GM12874 (cell line): ENCODE measurements around the gene CUL5.

ENCODE experiments used
- CTCF ChIP-seq: IDR thresholded peaks from 2 replicates; pipeline ENCODE4 v1.5.1; 2011; ENCODE audit warnings: low read depth, mild to moderate bottlenecking, control low read depth, low read length, moderate library complexity; ENCODE audit not compliant: insufficient read depth

The CUL5 gene

GRCh38 chr11:108007819-108008218, 879 bp upstream of the CUL5 start:
- no peak for TF ChIP-seq CTCF

GRCh38 chr11:108009497-108010370, 1.0 kb downstream of the CUL5 start:
- TF ChIP-seq CTCF = no peak

DNA sequence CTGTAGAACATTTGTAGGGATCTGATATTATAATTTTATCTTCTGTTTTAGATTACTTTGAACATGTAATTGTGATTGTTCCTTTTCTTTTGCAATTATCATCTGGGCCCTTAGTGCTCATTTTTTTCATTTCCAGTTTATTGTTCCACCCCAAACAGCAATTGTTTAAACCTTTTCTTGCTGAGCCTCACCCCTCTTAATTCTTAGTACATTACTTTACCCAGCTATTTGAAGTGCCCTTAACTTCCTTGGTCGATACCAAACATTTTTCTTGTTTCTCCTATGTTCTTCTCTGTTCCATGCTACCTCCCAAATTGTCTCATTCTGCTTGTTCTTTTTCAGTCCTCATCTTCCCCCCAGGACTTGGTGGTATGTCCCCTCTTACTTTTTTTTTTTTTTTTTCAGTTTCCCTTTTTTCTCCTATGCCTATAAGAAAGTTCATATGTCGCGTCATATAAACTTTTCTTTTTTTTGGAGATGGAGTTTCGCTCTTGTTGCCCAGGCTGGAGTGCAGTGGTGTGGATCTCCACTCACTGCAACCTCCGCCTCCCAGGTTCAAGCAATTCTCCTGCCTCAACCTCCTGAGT, 3.5 kb downstream of the CUL5 start:
- TF ChIP-seq CTCF = no peak

GRCh38 chr11:108016647-108017046, 7.9 kb downstream of the CUL5 start:
- TF ChIP-seq CTCF = no peak

- TF ChIP-seq CTCF = no peak
Measured at GRCh38 chr11:108018708-108019107, 10.0 kb downstream of the CUL5 start.

- TF ChIP-seq CTCF = no peak
Measured at GRCh38 chr11:108019870-108020540, 11.3 kb downstream of the CUL5 start.

DNA sequence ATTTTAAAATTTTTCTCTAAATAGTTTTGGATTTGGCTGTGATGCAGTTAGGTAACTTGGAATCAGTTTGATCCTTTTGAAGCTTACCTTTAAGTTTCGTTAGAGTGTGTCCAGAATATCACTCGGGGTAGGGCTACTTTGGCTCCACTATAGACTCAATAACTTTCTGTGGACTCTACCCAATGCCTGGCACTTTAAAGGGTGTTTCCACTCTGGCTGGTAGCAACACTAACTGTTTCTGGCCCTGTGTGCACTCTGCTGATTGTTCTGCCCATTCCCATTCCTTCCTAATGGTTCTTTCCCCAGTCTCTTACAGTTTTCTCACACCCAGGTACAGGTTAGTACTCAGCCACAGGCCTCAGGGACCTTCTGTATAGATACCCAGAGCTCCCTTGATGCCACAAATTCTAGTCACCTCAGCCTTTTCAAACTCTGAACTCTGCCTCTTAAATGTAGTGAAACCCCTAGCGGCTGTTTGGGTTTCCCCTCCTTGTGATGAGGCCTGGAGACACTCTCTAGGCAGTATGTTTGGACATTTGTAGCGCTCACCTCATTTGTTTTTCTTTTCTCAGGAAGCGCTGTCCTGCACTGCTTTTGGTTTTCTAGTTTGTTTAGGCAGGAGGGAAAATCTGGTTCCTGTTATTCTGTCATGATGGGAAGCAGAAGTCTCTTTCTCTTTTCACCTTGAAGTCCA, 16.8 kb downstream of the CUL5 start:
- TF ChIP-seq CTCF = no peak
